ENCODE results near the gene SF3B5. TPM values are rescaled to one million over a fixed set of nuclear protein-coding genes. Genes with fewer than 3 reads are reported as not detected.
"Not testable (repeated sequence)": the region's sequence is repeated elsewhere in the genome, so short reads cannot be mapped to it uniquely, and the experiment has no call there.

Gene SF3B5
- total RNA-seq, 1 donor from 2014 or later: 98.0 TPM

DNA sequence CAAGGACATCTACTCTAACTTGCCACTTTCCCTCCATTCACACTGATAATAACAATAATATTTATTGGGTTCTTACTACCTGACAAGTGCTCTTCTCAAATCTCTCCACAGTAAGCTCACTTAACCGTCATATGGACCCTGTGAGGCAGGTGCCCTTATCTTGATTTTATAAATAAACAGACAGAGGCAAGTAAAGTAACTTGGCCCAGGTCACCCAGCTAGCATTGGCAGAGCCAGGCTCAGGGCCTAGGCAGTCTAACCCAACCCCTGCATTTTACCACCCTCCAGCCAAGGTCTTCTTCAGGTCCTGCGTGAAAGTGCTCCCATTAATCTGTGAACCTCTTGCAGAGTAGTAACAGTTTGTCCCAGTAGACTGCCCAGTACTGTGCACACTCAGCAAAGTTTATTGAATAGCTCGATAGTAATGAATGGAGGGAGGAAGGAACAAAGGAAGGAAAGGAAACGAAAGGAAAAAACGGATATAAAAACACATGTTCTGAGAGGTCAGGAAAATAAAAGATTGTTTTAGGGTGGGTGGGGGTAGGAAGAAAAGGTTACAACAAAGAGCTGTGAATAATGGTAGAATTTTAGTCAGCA lies 38.0 kb upstream of the SF3B5 start:
- Mint-ChIP-seq H3K27me3 (ENCODE audit: unreplicated experiment) (peaks cover 4% of the 10 kb centered on the region), H3K4me3 (ENCODE audit: unreplicated experiment) (no peak overlapping the region), H3K4me1 (ENCODE audit: low read depth, unreplicated experiment) (no peaks in the 10 kb centered on the region), H3K27ac (ENCODE audit: unreplicated experiment) (no peak overlapping the region), H3K9me3 (ENCODE audit: unreplicated experiment) (no peaks in the 10 kb centered on the region), H3K36me3 (ENCODE audit: unreplicated experiment) (no peaks in the 10 kb centered on the region)
- TF ChIP-seq, protein P1, sequence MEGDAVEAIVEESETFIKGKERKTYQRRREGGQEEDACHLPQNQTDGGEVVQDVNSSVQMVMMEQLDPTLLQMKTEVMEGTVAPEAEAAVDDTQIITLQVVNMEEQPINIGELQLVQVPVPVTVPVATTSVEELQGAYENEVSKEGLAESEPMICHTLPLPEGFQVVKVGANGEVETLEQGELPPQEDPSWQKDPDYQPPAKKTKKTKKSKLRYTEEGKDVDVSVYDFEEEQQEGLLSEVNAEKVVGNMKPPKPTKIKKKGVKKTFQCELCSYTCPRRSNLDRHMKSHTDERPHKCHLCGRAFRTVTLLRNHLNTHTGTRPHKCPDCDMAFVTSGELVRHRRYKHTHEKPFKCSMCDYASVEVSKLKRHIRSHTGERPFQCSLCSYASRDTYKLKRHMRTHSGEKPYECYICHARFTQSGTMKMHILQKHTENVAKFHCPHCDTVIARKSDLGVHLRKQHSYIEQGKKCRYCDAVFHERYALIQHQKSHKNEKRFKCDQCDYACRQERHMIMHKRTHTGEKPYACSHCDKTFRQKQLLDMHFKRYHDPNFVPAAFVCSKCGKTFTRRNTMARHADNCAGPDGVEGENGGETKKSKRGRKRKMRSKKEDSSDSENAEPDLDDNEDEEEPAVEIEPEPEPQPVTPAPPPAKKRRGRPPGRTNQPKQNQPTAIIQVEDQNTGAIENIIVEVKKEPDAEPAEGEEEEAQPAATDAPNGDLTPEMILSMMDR (IDR thresholded peaks at IDR 0.05; ENCODE audit: partially characterized antibody, unreplicated experiment): no peak
- no peak for DNase-seq

DNA sequence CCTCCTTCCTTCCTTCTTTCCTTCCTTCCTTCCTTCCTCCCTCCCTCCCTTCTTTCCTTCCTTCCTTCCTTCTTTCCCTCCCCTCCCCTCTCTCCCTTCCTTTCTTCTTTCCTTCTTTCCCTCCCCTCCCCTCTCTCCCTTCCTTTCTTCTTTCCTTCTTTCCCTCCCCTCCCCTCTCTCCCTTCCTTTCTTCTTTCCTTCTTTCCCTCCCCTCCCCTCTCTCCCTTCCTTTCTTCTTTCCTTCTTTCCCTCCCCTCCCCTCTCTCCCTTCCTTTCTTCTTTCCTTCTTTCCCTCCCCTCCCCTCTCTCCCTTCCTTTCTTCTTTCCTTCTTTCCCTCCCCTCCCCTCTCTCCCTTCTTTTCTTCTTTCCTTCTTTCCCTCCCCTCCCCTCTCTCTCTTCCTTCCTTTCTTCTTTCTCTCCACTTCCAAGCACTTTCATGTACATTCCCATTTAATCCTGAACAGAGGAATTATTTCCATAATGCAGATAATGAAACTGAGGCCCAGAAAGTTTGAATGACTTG lies 36.9 kb upstream of the SF3B5 start:
- H3K27me3 Mint-ChIP-seq (ENCODE audit: unreplicated experiment); H3K4me1 Mint-ChIP-seq (ENCODE audit: low read depth, unreplicated experiment); H3K4me3 Mint-ChIP-seq (ENCODE audit: unreplicated experiment); DNase-seq; H3K36me3 Mint-ChIP-seq (ENCODE audit: unreplicated experiment); H3K27ac Mint-ChIP-seq (ENCODE audit: unreplicated experiment); H3K9me3 Mint-ChIP-seq (ENCODE audit: unreplicated experiment): not testable (repeated sequence)

DNA sequence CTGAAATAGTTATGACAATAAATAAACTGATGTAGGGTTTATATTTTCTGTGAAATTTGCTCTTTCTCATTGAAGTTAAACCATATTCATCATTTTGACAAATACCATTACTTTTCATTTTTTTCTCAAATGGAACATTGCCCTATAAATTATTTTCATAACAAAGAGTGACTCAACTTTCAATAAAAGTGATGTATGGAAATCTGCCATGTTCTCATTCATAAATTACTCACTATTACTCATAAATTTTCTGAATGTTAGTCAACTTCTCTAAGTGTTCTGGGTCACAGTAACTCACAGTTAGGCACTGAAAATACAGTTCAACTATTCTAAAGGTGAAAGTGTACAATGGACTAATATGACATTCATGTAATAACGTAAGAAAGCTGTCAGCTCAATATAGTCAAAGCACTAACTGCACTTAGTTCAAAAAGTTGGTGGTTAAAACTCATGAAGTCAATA lies 35.9 kb upstream of the SF3B5 start:
- no peak for DNase-seq
- TF ChIP-seq, protein P1 (IDR thresholded peaks at IDR 0.05; ENCODE audit: partially characterized antibody, unreplicated experiment): no peak
- H3K4me1 Mint-ChIP-seq (ENCODE audit: low read depth, unreplicated experiment): no peaks in the 10 kb centered on the region
- no peaks in the 10 kb centered on the region for H3K36me3 Mint-ChIP-seq (ENCODE audit: unreplicated experiment)
- no peaks in the 10 kb centered on the region for H3K27me3 Mint-ChIP-seq (ENCODE audit: unreplicated experiment)
- H3K4me3 Mint-ChIP-seq (ENCODE audit: unreplicated experiment): no peak overlapping the region
- H3K27ac Mint-ChIP-seq (ENCODE audit: unreplicated experiment): no peak overlapping the region
- no peaks in the 10 kb centered on the region for H3K9me3 Mint-ChIP-seq (ENCODE audit: unreplicated experiment)

DNA sequence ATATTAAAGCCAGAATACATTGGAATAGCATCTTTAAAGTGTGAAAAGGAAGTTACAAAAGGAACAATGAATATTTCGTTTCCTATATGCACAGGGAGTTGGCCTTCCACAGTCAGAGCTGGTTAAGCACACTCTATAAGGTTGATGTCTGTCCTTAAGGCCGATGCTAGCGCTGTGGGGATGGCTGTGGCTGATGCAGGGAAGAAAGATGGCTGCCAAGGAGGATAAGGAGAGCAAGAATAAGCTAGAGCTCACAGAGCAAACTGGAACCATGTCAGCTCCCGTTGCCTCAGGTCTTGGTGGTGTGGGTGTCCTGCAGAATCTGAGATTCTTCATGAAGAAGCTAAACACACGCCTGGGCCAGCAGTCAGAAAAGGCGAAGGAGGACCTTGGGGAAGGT lies 34.1 kb upstream of the SF3B5 start:
- Mint-ChIP-seq H3K4me1 (ENCODE audit: low read depth, unreplicated experiment) (no peaks in the 10 kb centered on the region), H3K4me3 (ENCODE audit: unreplicated experiment) (no peak overlapping the region), H3K27ac (ENCODE audit: unreplicated experiment) (no peak overlapping the region), H3K36me3 (ENCODE audit: unreplicated experiment) (no peaks in the 10 kb centered on the region), H3K27me3 (ENCODE audit: unreplicated experiment) (no peaks in the 10 kb centered on the region), H3K9me3 (ENCODE audit: unreplicated experiment) (no peaks in the 10 kb centered on the region)
- DNase-seq: no peak
- TF ChIP-seq, protein P1 (IDR thresholded peaks at IDR 0.05; ENCODE audit: partially characterized antibody, unreplicated experiment): no peak

DNA sequence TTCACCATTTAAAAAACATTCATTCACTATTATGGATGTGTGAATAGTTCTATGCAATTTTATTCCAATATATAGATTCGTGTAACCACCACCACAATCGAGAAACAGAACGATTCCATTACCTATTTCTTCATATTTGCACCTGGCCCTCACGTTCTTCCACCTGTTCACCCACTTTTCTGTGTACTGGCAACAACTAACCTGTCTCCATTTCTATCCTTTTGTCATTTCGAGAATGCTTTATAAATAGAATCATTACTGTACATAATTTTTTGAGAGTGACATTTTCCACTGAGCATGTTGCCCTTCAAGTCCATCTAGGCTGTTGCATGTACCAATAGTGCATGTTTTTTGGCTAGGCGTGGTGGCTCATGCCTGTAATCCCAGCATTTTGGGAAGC lies 31.7 kb upstream of the SF3B5 start:
- Mint-ChIP-seq H3K9me3 (ENCODE audit: unreplicated experiment) (peaks cover 1% of the 10 kb centered on the region), H3K4me3 (ENCODE audit: unreplicated experiment) (no peak overlapping the region), H3K27me3 (ENCODE audit: unreplicated experiment) (no peaks in the 10 kb centered on the region), H3K36me3 (ENCODE audit: unreplicated experiment) (no peaks in the 10 kb centered on the region), H3K27ac (ENCODE audit: unreplicated experiment) (no peak overlapping the region), H3K4me1 (ENCODE audit: low read depth, unreplicated experiment) (no peaks in the 10 kb centered on the region)
- TF ChIP-seq, protein P1 (IDR thresholded peaks at IDR 0.05; ENCODE audit: partially characterized antibody, unreplicated experiment): no peak
- no peak for DNase-seq
